Kidney epithelial cell (primary cell): ENCODE measurements around the gene TMEM60. TPM values are rescaled to one million over a fixed set of nuclear protein-coding genes. Genes with fewer than 3 reads are reported as not detected.
"Not testable (repeated sequence)": the region's sequence is repeated elsewhere in the genome, so short reads cannot be mapped to it uniquely, and the experiment has no call there.

Experiments
- DNase-seq: peaks from one replicate; pipeline ENCODE4 v3.0.0-alpha.2; 2010; ENCODE audit warnings: low read depth
- H3K27me3 ChIP-seq: 2 replicates; pipeline ENCODE4 v1.6.0; 2011; ENCODE audit warnings: low read length; ENCODE audit not compliant: control insufficient read depth, insufficient read depth
- H3K36me3 ChIP-seq: 2 replicates; pipeline ENCODE4 v1.5.1; 2011; ENCODE audit warnings: low read length; ENCODE audit not compliant: control insufficient read depth, insufficient read depth
- H3K4me3 ChIP-seq: 2 replicates; pipeline ENCODE4 v1.5.1; 2011; ENCODE audit warnings: low read depth, mild to moderate bottlenecking, control low read depth, low read length
- CTCF ChIP-seq: IDR thresholded peaks from 2 replicates; pipeline ENCODE4 v1.5.1; 2011; ENCODE audit warnings: mild to moderate bottlenecking, moderate library complexity, low read length, control low read depth, inconsistent platforms; ENCODE audit not compliant: insufficient read depth, poor library complexity, severe bottlenecking
- total RNA-seq: library from RNA; depleted of rRNA; stranded (reverse); fragments of >200 nt; gene quantifications from 2 replicates; pipeline ENCODE4 v1.2.3, GENCODE V29; 2015

The TMEM60 gene
- total RNA-seq, 1 donor from 2014 or later, result 11.9 TPM

- H3K4me3 ChIP-seq, result no peak overlapping the region
- DNase-seq, result no peak
- H3K27me3 ChIP-seq, result no peaks in the 10 kb centered on the region
- no peaks in the 10 kb centered on the region for H3K36me3 ChIP-seq
- TF ChIP-seq CTCF, result no peak
Measured at GRCh38 chr7:77791956-77792355, 6.3 kb downstream of the TMEM60 start.

GRCh38 chr7:77791336-77791735, 6.9 kb downstream of the TMEM60 start:
- DNase-seq, result no peak
- no peak overlapping the region for H3K4me3 ChIP-seq
- H3K27me3 ChIP-seq, result no peaks in the 10 kb centered on the region
- no peaks in the 10 kb centered on the region for H3K36me3 ChIP-seq
- TF ChIP-seq CTCF, result no peak

- DNase-seq, result no peak
- TF ChIP-seq CTCF, result no peak
- Histone ChIP-seq H3K4me3 (no peak overlapping the region), H3K27me3 (no peaks in the 10 kb centered on the region), H3K36me3 (no peaks in the 10 kb centered on the region)
Measured at GRCh38 chr7:77788327-77788902, 9.8 kb downstream of the TMEM60 start.

- Histone ChIP-seq H3K4me3 (no peak overlapping the region), H3K36me3 (no peaks in the 10 kb centered on the region), H3K27me3 (no peaks in the 10 kb centered on the region)
- TF ChIP-seq CTCF, result no peak
- DNase-seq, result no peak
Measured at GRCh38 chr7:77786741-77787140, 11.5 kb downstream of the TMEM60 start.

- H3K27me3 ChIP-seq, result no peaks in the 10 kb centered on the region
- DNase-seq, result no peak
Measured at GRCh38 chr7:77786018-77786417, 12.2 kb downstream of the TMEM60 start.

GRCh38 chr7:77784426-77784825, 13.8 kb downstream of the TMEM60 start:
- H3K27me3 ChIP-seq, H3K36me3 ChIP-seq, DNase-seq, H3K4me3 ChIP-seq: not testable (repeated sequence)

More at GRCh38 chr7:77786018-77786417, 12.2 kb downstream of the TMEM60 start:
- no peak for TF ChIP-seq CTCF
- Histone ChIP-seq H3K36me3 (no peaks in the 10 kb centered on the region), H3K4me3 (no peak overlapping the region)
